Activated naive CD4-positive, alpha-beta T cell treated with anti-CD3 and anti-CD28 coated beads, Interleukin-2, amount 50 U/mL, for 72 hours (primary cell): ENCODE results near the gene ZNF638. TPM values are rescaled to one million over a fixed set of nuclear protein-coding genes. Genes with fewer than 3 reads are reported as not detected.

ENCODE experiments used
- total RNA-seq, 2 donors: library from RNA; stranded (reverse); gene quantifications; one replicate each; pipeline ENCODE4 v1.2.3, GENCODE V29; 2022

ZNF638 gene
- total RNA-seq, 2 donors from 2014 or later: 111 to 126 TPM

Other genes with a start within 250 kb of the ZNF638 start
- gene MCEE, start 201.6 kb upstream of the ZNF638 start, total RNA-seq: 10 to 100 TPM; 16.7 to 18.0 TPM
- 10 to 100 TPM; 37.1 to 42.7 TPM for gene MPHOSPH10, start 201.1 kb upstream of the ZNF638 start, total RNA-seq
- 1 to 10 TPM; 2.5 to 3.7 TPM for gene PAIP2B, start 104.7 kb upstream of the ZNF638 start, total RNA-seq
- under 1 TPM; 0.23 to 0.30 TPM for gene DYSF, start 121.8 kb downstream of the ZNF638 start, total RNA-seq